Measurements from ENCODE around the gene MGAT4B. TPM values are rescaled to one million over a fixed set of nuclear protein-coding genes. Genes with fewer than 3 reads are reported as not detected.

The MGAT4B gene
- total RNA-seq, 1 experiment from 2014 or later = 59.5 TPM

DNA sequence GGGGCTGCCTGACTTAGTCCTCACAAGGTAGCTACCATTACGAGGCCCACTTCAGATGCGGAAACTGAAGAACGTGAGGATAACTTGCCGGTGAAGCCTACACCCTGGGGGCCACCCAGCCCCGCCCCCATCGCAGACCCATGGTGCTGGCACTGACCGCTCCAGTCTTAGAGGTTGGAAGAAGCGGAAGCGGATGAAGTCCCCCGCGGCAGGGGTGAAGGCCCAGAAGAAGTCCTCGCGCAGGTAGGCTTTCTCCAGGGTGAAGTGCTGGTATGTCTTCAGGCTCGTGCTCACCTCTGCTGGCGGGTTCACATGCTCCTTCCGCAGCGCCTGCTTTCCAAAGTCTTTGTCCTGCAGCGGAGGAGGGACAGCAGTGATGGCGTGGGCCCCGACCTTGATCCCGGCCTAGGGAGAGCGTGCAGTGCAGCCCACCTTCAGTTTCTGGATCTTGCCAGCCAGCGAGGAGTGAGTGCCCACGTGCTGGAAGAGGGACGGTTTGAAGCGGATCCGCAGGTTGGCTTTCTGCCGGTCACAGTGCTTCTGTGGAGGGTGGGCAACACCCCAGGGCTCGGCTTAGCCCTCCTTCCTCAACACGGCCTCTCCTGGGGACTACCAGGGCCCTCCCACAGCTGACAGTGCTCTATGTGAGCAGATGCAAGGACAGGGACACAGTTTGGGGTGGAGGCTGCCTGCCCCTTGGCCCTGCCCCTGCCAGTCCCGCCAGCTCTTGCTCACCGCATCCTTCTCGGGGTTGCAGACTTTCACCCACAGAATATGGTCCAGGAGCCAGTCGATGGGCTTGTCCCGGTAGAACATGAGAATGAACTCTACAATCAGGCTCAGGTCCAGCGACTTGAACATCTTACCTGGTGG, 7.7 kb downstream of the MGAT4B start:
- intact Hi-C loops (cut with micrococcal nuclease; ENCODE audit: unreplicated experiment) = no loop called here
- POLR2A ChIA-PET (ENCODE audit: low non-redundant PET) = no interaction called here
- CTCF ChIA-PET = no interaction called here
- Histone ChIP-seq H3K27ac (ENCODE audit: low read depth, low read length, poor library complexity, severe bottlenecking) (no peak overlapping the region), H3K36me3 (ENCODE audit: insufficient read depth, low read length, poor library complexity, severe bottlenecking) (peaks cover 11% of the 10 kb centered on the region), H3K27me3 (replicated peaks; ENCODE audit: insufficient read depth, low read depth, low read length, poor library complexity) (no peaks in the 10 kb centered on the region), H3K4me3 (ENCODE audit: low read depth, low read length, poor library complexity, severe bottlenecking) (no peak overlapping the region), H3K9me3 (ENCODE audit: low read depth, low read length, poor library complexity, severe bottlenecking) (no peaks in the 10 kb centered on the region), H3K4me1 (ENCODE audit: insufficient read depth, low read length, poor library complexity, severe bottlenecking) (peaks cover 13% of the 10 kb centered on the region)
- no peak for TF ChIP-seq EZH2 (IDR thresholded peaks at IDR 0.05; ENCODE audit: borderline replicate concordance, low read depth, low read length, poor library complexity, severe bottlenecking)
- TF ChIP-seq, protein P1, sequence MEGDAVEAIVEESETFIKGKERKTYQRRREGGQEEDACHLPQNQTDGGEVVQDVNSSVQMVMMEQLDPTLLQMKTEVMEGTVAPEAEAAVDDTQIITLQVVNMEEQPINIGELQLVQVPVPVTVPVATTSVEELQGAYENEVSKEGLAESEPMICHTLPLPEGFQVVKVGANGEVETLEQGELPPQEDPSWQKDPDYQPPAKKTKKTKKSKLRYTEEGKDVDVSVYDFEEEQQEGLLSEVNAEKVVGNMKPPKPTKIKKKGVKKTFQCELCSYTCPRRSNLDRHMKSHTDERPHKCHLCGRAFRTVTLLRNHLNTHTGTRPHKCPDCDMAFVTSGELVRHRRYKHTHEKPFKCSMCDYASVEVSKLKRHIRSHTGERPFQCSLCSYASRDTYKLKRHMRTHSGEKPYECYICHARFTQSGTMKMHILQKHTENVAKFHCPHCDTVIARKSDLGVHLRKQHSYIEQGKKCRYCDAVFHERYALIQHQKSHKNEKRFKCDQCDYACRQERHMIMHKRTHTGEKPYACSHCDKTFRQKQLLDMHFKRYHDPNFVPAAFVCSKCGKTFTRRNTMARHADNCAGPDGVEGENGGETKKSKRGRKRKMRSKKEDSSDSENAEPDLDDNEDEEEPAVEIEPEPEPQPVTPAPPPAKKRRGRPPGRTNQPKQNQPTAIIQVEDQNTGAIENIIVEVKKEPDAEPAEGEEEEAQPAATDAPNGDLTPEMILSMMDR (conservative IDR thresholded peaks at IDR 0.05; ENCODE audit: low read depth, low read length) = no peak
- no peak for DNase-seq (ENCODE audit: low spot score)
- BruUV-seq (replicated peaks) = no TSS peak

DNA sequence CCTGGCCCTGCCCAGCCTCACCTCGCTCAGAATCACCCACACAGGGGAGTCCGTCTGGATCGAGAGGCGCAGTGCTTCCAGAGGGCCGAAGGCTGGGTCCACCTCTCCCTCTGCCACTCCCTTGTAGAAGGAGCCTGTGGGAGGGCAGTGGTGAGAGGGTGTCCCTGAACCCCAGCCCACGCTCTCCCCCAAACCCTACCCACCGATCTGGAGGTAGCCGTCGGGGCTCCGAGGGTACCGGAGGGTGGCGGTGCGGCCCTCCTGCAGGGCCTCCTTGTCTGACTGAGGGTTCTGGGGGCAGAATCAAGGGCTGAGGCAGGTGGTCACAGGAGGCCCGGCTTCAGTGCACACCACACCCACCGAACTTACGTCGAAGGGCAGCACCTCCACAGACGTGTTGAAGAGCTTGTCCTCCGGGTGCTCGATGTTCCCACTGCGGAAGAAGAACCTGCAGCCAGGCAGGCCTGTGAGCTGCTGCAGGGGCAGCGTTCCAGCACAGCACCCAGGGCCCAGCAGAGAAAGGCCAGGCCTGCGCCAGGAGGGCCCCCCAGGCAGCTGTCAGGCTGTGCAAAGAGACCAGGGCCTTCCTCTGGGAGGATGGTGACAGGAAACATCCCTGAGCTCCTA, 8.4 kb downstream of the MGAT4B start:
- TF ChIP-seq, protein P1 (conservative IDR thresholded peaks at IDR 0.05; ENCODE audit: low read depth, low read length) = no peak
- TF ChIP-seq EZH2 (IDR thresholded peaks at IDR 0.05; ENCODE audit: borderline replicate concordance, low read depth, low read length, poor library complexity, severe bottlenecking) = no peak
- ChIA-PET POLR2A (ENCODE audit: low non-redundant PET) (no interaction called here), CTCF (no interaction called here)
- no peaks in the 10 kb centered on the region for H3K27me3 ChIP-seq (replicated peaks; ENCODE audit: insufficient read depth, low read depth, low read length, poor library complexity)
- intact Hi-C loops (cut with micrococcal nuclease; ENCODE audit: unreplicated experiment) = no loop called here
- no TSS peak for BruUV-seq (replicated peaks)
- H3K36me3 ChIP-seq (ENCODE audit: insufficient read depth, low read length, poor library complexity, severe bottlenecking) = peaks cover 11% of the 10 kb centered on the region
- H3K9me3 ChIP-seq (ENCODE audit: low read depth, low read length, poor library complexity, severe bottlenecking) = no peaks in the 10 kb centered on the region
- peaks cover 7% of the 10 kb centered on the region for H3K4me1 ChIP-seq (ENCODE audit: insufficient read depth, low read length, poor library complexity, severe bottlenecking)
- DNase-seq (ENCODE audit: low spot score) = no peak
- no peak overlapping the region for H3K4me3 ChIP-seq (ENCODE audit: low read depth, low read length, poor library complexity, severe bottlenecking)
- no peak overlapping the region for H3K27ac ChIP-seq (ENCODE audit: low read depth, low read length, poor library complexity, severe bottlenecking)

DNA sequence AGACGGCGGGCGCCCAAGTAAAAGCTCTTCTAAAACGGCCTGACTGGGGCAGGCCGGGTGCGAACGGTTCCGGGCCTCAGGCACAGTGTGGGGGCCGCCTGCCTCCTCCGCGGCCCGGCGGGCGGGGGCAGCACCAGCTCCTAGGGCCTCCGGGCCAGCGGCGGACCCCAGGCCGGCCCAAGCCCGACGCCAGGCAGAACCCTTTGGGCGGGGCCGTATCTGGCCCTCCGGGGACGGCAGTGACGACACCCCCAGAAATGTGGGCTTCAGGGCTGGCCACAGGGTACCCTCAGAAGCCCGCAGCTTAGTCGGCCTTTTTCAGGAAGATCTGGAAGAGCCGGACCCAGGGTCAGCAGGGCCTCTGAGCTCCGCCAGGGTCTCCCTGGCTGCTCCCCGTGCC, 8.9 kb downstream of the MGAT4B start:
- ChIA-PET POLR2A (ENCODE audit: low non-redundant PET) (no interaction called here), CTCF (no interaction called here)

More for the DNA sequence above, 8.9 kb downstream of the MGAT4B start:
- Histone ChIP-seq H3K4me1 (ENCODE audit: insufficient read depth, low read length, poor library complexity, severe bottlenecking) (peaks cover 2% of the 10 kb centered on the region), H3K27ac (ENCODE audit: low read depth, low read length, poor library complexity, severe bottlenecking) (no peak overlapping the region), H3K36me3 (ENCODE audit: insufficient read depth, low read length, poor library complexity, severe bottlenecking) (peaks cover 11% of the 10 kb centered on the region), H3K27me3 (replicated peaks; ENCODE audit: insufficient read depth, low read depth, low read length, poor library complexity) (no peaks in the 10 kb centered on the region), H3K4me3 (ENCODE audit: low read depth, low read length, poor library complexity, severe bottlenecking) (no peak overlapping the region), H3K9me3 (ENCODE audit: low read depth, low read length, poor library complexity, severe bottlenecking) (no peaks in the 10 kb centered on the region)
- BruUV-seq (replicated peaks) = TSS peak; percentile 41
- intact Hi-C loops (cut with micrococcal nuclease; ENCODE audit: unreplicated experiment) = loop anchor here (2.0 kb wide), 1 partner anchor 35 kb away; no protein-coding TSS in a partner anchor
- TF ChIP-seq, protein P1 (conservative IDR thresholded peaks at IDR 0.05; ENCODE audit: low read depth, low read length) = no peak
- TF ChIP-seq EZH2 (IDR thresholded peaks at IDR 0.05; ENCODE audit: borderline replicate concordance, low read depth, low read length, poor library complexity, severe bottlenecking) = no peak
- no peak for DNase-seq (ENCODE audit: low spot score)
